CD14-positive monocyte (primary cell): ENCODE data around the gene AP2M1. TPM values are rescaled to one million over a fixed set of nuclear protein-coding genes. Genes with fewer than 3 reads are reported as not detected.

ENCODE experiments used
- DNase-seq, 3 donors: peaks; one replicate each; pipeline ENCODE4 v3.0.0-alpha.2; 2011 to 2022
- H2AFZ ChIP-seq: 2 replicates; pipeline ENCODE4 v1.6.0; 2012; ENCODE audit warnings: mild to moderate bottlenecking, low read depth, low read length, inconsistent platforms; ENCODE audit not compliant: insufficient read depth, poor library complexity, severe bottlenecking
- H3K27ac ChIP-seq, 2 donors: 1 replicate in 1 of 2; 2 replicates in 1 of 2; pipeline ENCODE4 v1.5.1; 2012 to 2013; ENCODE audit warnings: low read length in 2 of 2, control low read depth in 1 of 2, inconsistent platforms in 1 of 2, low read depth in 1 of 2, mild to moderate bottlenecking in 1 of 2
- H3K27me3 ChIP-seq, 2 donors: one replicate each; pipeline versions ENCODE4 v1.6.0 to v1.6.1; 2011 to 2013; ENCODE audit warnings: low read length in 2 of 2; ENCODE audit not compliant: control insufficient read depth in 2 of 2, insufficient read depth in 2 of 2
- H3K36me3 ChIP-seq, 2 donors: replicated peaks in 1 of 2; 1 replicate in 1 of 2; 2 replicates in 1 of 2; pipeline versions ENCODE4 v1.5.1 to v1.6.1; 2012 to 2013; ENCODE audit warnings: low read length in 2 of 2, control low read depth in 1 of 2, inconsistent platforms in 1 of 2, mild to moderate bottlenecking in 1 of 2; ENCODE audit not compliant: insufficient read depth in 2 of 2, control insufficient read depth in 1 of 2
- H3K4me1 ChIP-seq, 2 donors: 1 replicate in 1 of 2; 2 replicates in 1 of 2; pipeline versions ENCODE4 v1.5.1 to v1.6.1; 2012 to 2013; ENCODE audit warnings: low read length in 2 of 2, control low read depth in 1 of 2, inconsistent platforms in 1 of 2, mild to moderate bottlenecking in 1 of 2, moderate library complexity in 1 of 2; ENCODE audit not compliant: insufficient read depth in 2 of 2, control insufficient read depth in 1 of 2
- H3K4me2 ChIP-seq: replicated peaks from 2 replicates; pipeline ENCODE3; 2012; ENCODE audit warnings: low read length, moderate library complexity, mild to moderate bottlenecking; ENCODE audit not compliant: poor library complexity, severe bottlenecking; ENCODE audit errors: extremely low read depth
- H3K4me3 ChIP-seq, 3 experiments: fragments of 200-600 bp in 1 of 3; sonication (generic) in 1 of 3; replicated peaks in 1 of 3; 1 replicate in 2 of 3; 2 replicates in 1 of 3; pipeline ENCODE4 v1.5.1; 2011 to 2013; ENCODE audit warnings: low read length in 3 of 3, mild to moderate bottlenecking in 3 of 3, control low read depth in 2 of 3, low read depth in 2 of 3, inconsistent platforms in 1 of 3, moderate library complexity in 1 of 3
- H3K79me2 ChIP-seq: 2 replicates; pipeline ENCODE4 v1.6.0; 2012; ENCODE audit warnings: mild to moderate bottlenecking, control low read depth, inconsistent platforms, low read length, moderate library complexity; ENCODE audit not compliant: insufficient read depth
- H3K9ac ChIP-seq: 2 replicates; pipeline ENCODE4 v1.6.0; 2017; ENCODE audit warnings: low read length, mild to moderate bottlenecking; ENCODE audit not compliant: insufficient read depth, poor library complexity, severe bottlenecking
- H3K9me3 ChIP-seq, 2 donors: replicated peaks in 1 of 2; 1 replicate in 1 of 2; 2 replicates in 1 of 2; pipeline versions ENCODE4 v1.5.1 to v1.6.1; 2012 to 2013; ENCODE audit warnings: low read length in 2 of 2, control low read depth in 1 of 2; ENCODE audit not compliant: control insufficient read depth in 1 of 2, insufficient read depth in 1 of 2
- H4K20me1 ChIP-seq: 2 replicates; pipeline ENCODE4 v1.6.0; 2012; ENCODE audit warnings: mild to moderate bottlenecking, low read length, control low read depth, moderate library complexity; ENCODE audit not compliant: insufficient read depth
- H3K27ac Mint-ChIP-seq, 7 donors: one replicate each; pipeline ENCODE4 v1.8.0; 2020; ENCODE audit warnings: mild to moderate bottlenecking in 7 of 7, mixed read lengths in 7 of 7, moderate library complexity in 6 of 7, inconsistent platforms in 2 of 7
- H3K27me3 Mint-ChIP-seq, 3 donors: one replicate each; pipeline ENCODE4 v1.8.0; 2021 to 2022; ENCODE audit warnings: low read depth in 3 of 3, mild to moderate bottlenecking in 3 of 3, mixed read lengths in 3 of 3, moderate library complexity in 3 of 3, inconsistent platforms in 1 of 3
- H3K36me3 Mint-ChIP-seq, 2 donors: one replicate each; pipeline ENCODE4 v1.8.0; 2020; ENCODE audit warnings: mixed read lengths in 2 of 2, inconsistent platforms in 1 of 2, mild to moderate bottlenecking in 1 of 2
- H3K4me1 Mint-ChIP-seq: one replicate; pipeline ENCODE4 v1.8.0; 2020; ENCODE audit warnings: mild to moderate bottlenecking, mixed read lengths
- H3K4me3 Mint-ChIP-seq, 2 donors: one replicate each; pipeline ENCODE4 v1.8.0; 2020; ENCODE audit warnings: mild to moderate bottlenecking in 2 of 2, mixed read lengths in 2 of 2, moderate library complexity in 1 of 2
- H3K9me3 Mint-ChIP-seq, 7 donors: one replicate each; pipeline ENCODE4 v1.8.0; 2020 to 2022; ENCODE audit warnings: mixed read lengths in 7 of 7, mild to moderate bottlenecking in 6 of 7, moderate library complexity in 6 of 7, inconsistent platforms in 2 of 7
- CTCF ChIP-seq: fragments of 200-600 bp; IDR thresholded peaks from one replicate; pipeline ENCODE4 v1.8.0; 2022; ENCODE audit warnings: antibody characterized with exemption, mild to moderate bottlenecking
- WGBS: methylation state at CpG from one replicate; pipeline ENCODE4 v1.1.5; 2013; ENCODE audit warnings: missing lambda C conversion rate; ENCODE audit not compliant: insufficient coverage; 5-methylcytosine and 5-hydroxymethylcytosine counted together
- intact Hi-C, 2 donors: fragments of 100-400 bp; cut with micrococcal nuclease; formaldehyde crosslinking; loops; one replicate each; pipeline versions ENCODE4 v1.15.0 to v1.15.1; 2023
- polyA minus RNA-seq: library from RNA; depleted of rRNA, polyadenylated mRNA; stranded (reverse); fragments of >200 nt; gene quantifications from 2 replicates; pipeline ENCODE4 v1.2.3, GENCODE V29; 2012
- polyA plus RNA-seq, 3 donors: library from polyadenylated mRNA; depleted of rRNA in 1 of 3; unstranded in 2 of 3; stranded (reverse) in 1 of 3; fragments of 300-500 nt in 2 of 3; fragments of >200 nt in 1 of 3; fragmentation: Illumina TruSeq in 2 of 3; gene quantifications; 1 replicate in 2 of 3; 2 replicates in 1 of 3; pipeline ENCODE4 v1.2.3, GENCODE V29; 2012 to 2021
- total RNA-seq, 12 experiments: library from RNA in 1 of 12; stranded (reverse) in 1 of 12; fragments of 120-200 nt in 1 of 12; gene quantifications; one replicate each; pipeline ENCODE4 v1.2.4 and lab custom pipeline; 2013 to 2026; ENCODE audit warnings: mixed read lengths in 6 of 12, inconsistent platforms in 1 of 12

Gene AP2M1
- total RNA-seq (2013), result 241 TPM
- polyA plus RNA-seq, result 100 to 1,000 TPM; 283 to 327 (median 295) TPM
- polyA minus RNA-seq, result 171 and 277 TPM in 2 replicates
- total RNA-seq (lab: John Stamatoyannopoulos, UW), result 65.2 to 171 (median 137) reads per million in 11 experiments

DNA sequence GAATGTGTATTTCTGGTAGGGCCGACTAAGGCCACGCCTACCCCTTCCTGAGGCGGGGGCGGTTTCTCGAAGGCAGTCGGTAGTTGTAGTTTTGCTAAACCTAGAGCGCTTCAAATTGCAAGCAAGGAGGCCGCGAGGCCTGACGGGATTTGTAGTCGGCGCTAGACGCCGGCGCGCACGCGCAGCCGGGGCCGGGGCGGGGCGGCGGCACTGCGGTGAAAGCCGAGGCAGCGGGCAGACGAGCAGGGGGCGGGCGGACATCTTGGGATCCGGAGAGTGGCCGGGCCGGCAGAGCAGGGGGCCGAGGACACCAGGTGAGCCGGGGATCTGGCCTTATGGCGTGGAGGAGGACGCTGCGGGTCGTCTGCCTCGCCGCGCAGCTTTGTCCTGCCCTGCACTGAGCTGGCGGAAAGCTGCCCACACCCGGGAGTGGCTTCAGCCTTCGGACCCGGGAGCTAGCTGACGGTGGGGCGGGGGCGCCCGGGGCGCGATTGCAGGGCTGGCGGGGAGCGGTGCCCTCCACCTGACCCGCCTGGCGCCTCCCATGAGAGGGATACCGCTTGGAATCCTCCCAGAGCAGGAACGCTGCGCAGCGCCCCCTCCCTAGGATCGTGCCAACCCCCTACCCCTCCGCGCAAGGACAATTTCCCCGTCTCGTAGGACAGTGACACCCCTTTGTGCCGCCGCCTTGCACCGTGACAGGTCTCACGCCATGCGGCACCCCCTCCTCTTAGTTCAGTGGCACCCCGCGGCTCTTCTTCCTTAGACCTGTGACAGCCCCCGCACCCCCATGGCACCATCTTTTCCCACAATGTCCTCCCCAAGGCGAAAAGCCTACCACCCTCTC lies at the start of gene AP2M1:
Gene AP2M1 (plus strand): TSS at position 210 of the 847 bp plus-strand sequence. CDS start 2,139 bp downstream, outside the sequence.
- intact Hi-C loops, result loop anchor here (1.0 to 5.0 kb wide), 7 partner anchors 10 to 153 kb away; partner anchors contain the start of genes ABCF3 (in 1 of the 2), ALG3 (in 1 of the 2), EEF1AKMT4 (in 1 of the 2) and PSMD2 (in 1 of the 2)
- peak within 1 kb of the TSS; percentile 97 for H2AFZ ChIP-seq

More for the DNA sequence above, at the start of gene AP2M1:
- peaks cover 0 to 3% (median 3%) of the 10 kb centered on the region in 3 donors for H3K27me3 Mint-ChIP-seq
- Histone ChIP-seq H4K20me1 (peaks cover 40% of the 10 kb centered on the region), H3K36me3 (peaks cover 48 to 60% of the 10 kb centered on the region in 2 donors), H3K79me2 (peaks cover 49% of the 10 kb centered on the region), H3K9ac (peak within 1 kb of the TSS; percentile 94), H3K4me2 (peak within 1 kb of the TSS; percentile 96), H3K4me1 (peaks cover 27 to 33% of the 10 kb centered on the region in 2 donors), H3K4me3 (peak within 1 kb of the TSS; percentile 82 to 98 (median 91)), H3K27me3 (no peaks in the 10 kb centered on the region), H3K27ac (peak within 1 kb of the TSS; percentile 17 to 84), H3K9me3 (no peaks in the 10 kb centered on the region)
- peak within 1 kb of the TSS; percentile 94 to 97 for H3K4me3 Mint-ChIP-seq
- peaks cover 34% of the 10 kb centered on the region for H3K4me1 Mint-ChIP-seq
- DNase-seq, result peak; percentile 97 to 99 (median 98)
- no peaks in the 10 kb centered on the region for H3K9me3 Mint-ChIP-seq
- under 1% methylated on average over 73 of the region's 73 CpGs for WGBS
- H3K36me3 Mint-ChIP-seq, result peaks cover 42 to 50% of the 10 kb centered on the region in 2 donors
- peak within 1 kb of the TSS; percentile 76 to 94 (median 86) for H3K27ac Mint-ChIP-seq
- no peak for TF ChIP-seq CTCF
